SK-N-SH (cell line): ENCODE results near the gene TRMT112. TPM values are rescaled to one million over a fixed set of nuclear protein-coding genes. Genes with fewer than 3 reads are reported as not detected.

Experiments used
- CTCF ChIA-PET: fragments of 300-600, 350-600 bp; formaldehyde crosslinking; extraction: SDS; loops from one replicate; lab custom pipeline; 2021; lab: Yijun Ruan, JAX
- POLR2A ChIA-PET: fragments of 350-600 bp; sonication (Branson Sonifier 250); formaldehyde crosslinking; extraction: SDS; loops from one replicate; lab custom pipeline; 2020; ENCODE audit warnings: antibody characterized with exemption, inconsistent platforms; lab: Yijun Ruan, JAX
- DNase-seq: peaks from one replicate; pipeline ENCODE4 v3.0.0; 2012
- H2AFZ ChIP-seq: fragments of 200-600 bp; sonication (generic); 2 replicates; pipeline ENCODE4 v1.8.1; 2016; ENCODE audit warnings: antibody characterized with exemption, mild to moderate bottlenecking, low read depth
- H3F3A ChIP-seq: fragments of 200-600 bp; sonication (generic); replicated peaks from 2 replicates; pipeline ENCODE3; 2016; ENCODE audit warnings: antibody characterized with exemption, mild to moderate bottlenecking; ENCODE audit not compliant: insufficient read depth
- H3K27ac ChIP-seq, 2 experiments: fragments of 200-500 bp in 1 of 2; fragments of 200-600 bp in 1 of 2; sonication (Bioruptor generic) in 1 of 2; sonication (generic), shearing (Covaris generic) in 1 of 2; 2 replicates each; pipeline versions ENCODE4 v1.5.1 to v1.6.1; 2014 to 2016; ENCODE audit warnings: low read depth in 2 of 2, inconsistent platforms in 1 of 2, low read length in 1 of 2, mild to moderate bottlenecking in 1 of 2, mixed read lengths in 1 of 2
- H3K27me3 ChIP-seq: fragments of 200-600 bp; sonication (generic), shearing (Covaris generic); 2 replicates; pipeline ENCODE4 v1.6.1; 2016; ENCODE audit warnings: mixed run types; ENCODE audit not compliant: insufficient read depth
- H3K36me3 ChIP-seq, 2 experiments: fragments of 200-500 bp in 1 of 2; fragments of 200-600 bp in 1 of 2; sonication (Bioruptor generic) in 1 of 2; sonication (generic) in 1 of 2; replicated peaks in 1 of 2; 2 replicates each; pipeline versions ENCODE3 to v1.5.1; 2014 to 2016; ENCODE audit warnings: low read length in 1 of 2, mild to moderate bottlenecking in 1 of 2; ENCODE audit not compliant: insufficient read depth in 2 of 2, control insufficient read depth in 1 of 2
- H3K4me1 ChIP-seq, 2 experiments: fragments of 200-500 bp in 1 of 2; fragments of 200-600 bp in 1 of 2; sonication (Bioruptor generic) in 1 of 2; sonication (generic), shearing (Covaris generic) in 1 of 2; 2 replicates each; pipeline versions ENCODE4 v1.5.1 to v1.6.1; 2014 to 2016; ENCODE audit warnings: low read depth in 1 of 2, low read length in 1 of 2, mixed run types in 1 of 2; ENCODE audit not compliant: insufficient read depth in 2 of 2, control insufficient read depth in 1 of 2
- H3K4me2 ChIP-seq: fragments of 200-600 bp; sonication (generic), shearing (Covaris generic); 2 replicates; pipeline ENCODE4 v1.6.1; 2017; ENCODE audit warnings: mixed run types
- H3K4me3 ChIP-seq, 2 experiments: fragments of 200-500 bp in 1 of 2; fragments of 200-600 bp in 1 of 2; sonication (Bioruptor generic) in 1 of 2; sonication (generic), shearing (Covaris generic) in 1 of 2; 2 replicates each; pipeline versions ENCODE4 v1.5.1 to v1.8.1; 2014 to 2016; ENCODE audit warnings: low read depth in 2 of 2, inconsistent platforms in 1 of 2, low read length in 1 of 2, mild to moderate bottlenecking in 1 of 2, mixed read lengths in 1 of 2, moderate library complexity in 1 of 2
- H3K79me2 ChIP-seq: fragments of 200-600 bp; sonication (generic); 2 replicates; pipeline ENCODE4 v1.8.1; 2017; ENCODE audit warnings: mild to moderate bottlenecking; ENCODE audit not compliant: insufficient read depth
- H3K9ac ChIP-seq: fragments of 200-600 bp; sonication (generic); 2 replicates; pipeline ENCODE4 v1.6.1; 2017; ENCODE audit warnings: mixed run types
- H3K9me2 ChIP-seq: fragments of 200-600 bp; sonication (generic); 2 replicates; pipeline ENCODE4 v1.6.1; 2017; ENCODE audit warnings: mixed run types
- H3K9me3 ChIP-seq: fragments of 200-600 bp; sonication (generic); 2 replicates; pipeline ENCODE4 v1.6.1; 2017; ENCODE audit warnings: mixed run types, mild to moderate bottlenecking, moderate library complexity
- H4K20me1 ChIP-seq: fragments of 200-600 bp; sonication (generic); 2 replicates; pipeline ENCODE4 v1.6.1; 2017; ENCODE audit warnings: mild to moderate bottlenecking, mixed run types; ENCODE audit not compliant: insufficient read depth
- CHD2 ChIP-seq: fragments of 150-350 bp; IDR thresholded peaks from 2 replicates; pipeline ENCODE4 v1.6.1; 2018; ENCODE audit warnings: low read length; ENCODE audit not compliant: partially characterized antibody
- ELF1 ChIP-seq: IDR thresholded peaks from 2 replicates; pipeline ENCODE4 v1.4.0; 2012
- EP300 ChIP-seq, 2 experiments: IDR thresholded peaks; 2 replicates each; pipeline versions ENCODE4 v1.4.0 to v1.6.1; 2012; ENCODE audit warnings: borderline replicate concordance in 1 of 2, low read depth in 1 of 2, low read length in 1 of 2
- FOXJ3 ChIP-seq: sonication (generic); formaldehyde crosslinking; IDR thresholded peaks from 2 replicates; pipeline ENCODE4 v1.5.1; 2020; ENCODE audit warnings: mild to moderate bottlenecking, missing genetic modification reagents
- FOXM1 ChIP-seq: IDR thresholded peaks from 2 replicates; pipeline ENCODE4 v1.4.0; 2012; ENCODE audit warnings: low read depth, mild to moderate bottlenecking
- GABPA ChIP-seq: IDR thresholded peaks from 2 replicates; pipeline ENCODE4 v1.4.0; 2012; ENCODE audit warnings: low read depth, mild to moderate bottlenecking
- GATA2 ChIP-seq: sonication (generic); formaldehyde crosslinking; IDR thresholded peaks from 2 replicates; pipeline ENCODE4 v1.5.0; 2020; ENCODE audit warnings: mild to moderate bottlenecking, missing genetic modification reagents
- MEF2A ChIP-seq: IDR thresholded peaks from 2 replicates; pipeline ENCODE4 v1.4.0; 2012; ENCODE audit warnings: low read depth, borderline replicate concordance
- MXI1 ChIP-seq: IDR thresholded peaks from 2 replicates; pipeline ENCODE4 v1.6.1; 2012; ENCODE audit warnings: mild to moderate bottlenecking, low read depth, low read length, improper control_type of control experiment
- NFIC ChIP-seq: IDR thresholded peaks from 2 replicates; pipeline ENCODE4 v1.4.0; 2012; ENCODE audit warnings: borderline replicate concordance
- POLR2AphosphoS5 ChIP-seq: IDR thresholded peaks from 2 replicates; pipeline ENCODE4 v1.6.1; 2012; ENCODE audit warnings: low read depth, low read length
- RCOR1 ChIP-seq: fragments of 150-350 bp; IDR thresholded peaks from 2 replicates; pipeline ENCODE4 v1.6.1; 2017; ENCODE audit warnings: antibody characterized with exemption, low read length
- RFX5 ChIP-seq: IDR thresholded peaks from 2 replicates; pipeline ENCODE4 v1.6.1; 2012; ENCODE audit warnings: mild to moderate bottlenecking, improper control_type of control experiment, low read length
- SMC3 ChIP-seq: IDR thresholded peaks from 2 replicates; pipeline ENCODE4 v1.6.1; 2012; ENCODE audit warnings: low read depth, low read length, improper control_type of control experiment
- TAF1 ChIP-seq: IDR thresholded peaks from 2 replicates; pipeline ENCODE4 v1.6.1; 2012; ENCODE audit warnings: low read depth, mild to moderate bottlenecking, low read length, moderate library complexity, borderline replicate concordance
- WGBS: methylation state at CpG from one replicate; pipeline ENCODE4 v1.1.6; 2017; ENCODE audit warnings: low lambda C conversion rate; 5-methylcytosine and 5-hydroxymethylcytosine counted together
- polyA plus RNA-seq, 3 experiments: library from polyadenylated mRNA; depleted of rRNA; stranded (reverse); fragments of >200 nt; gene quantifications; 2 replicates each; pipeline ENCODE4 v1.2.3, GENCODE V29; 2012
- TF ChIP-seq, protein P1 (sequence below): fragments of 150-350 bp; IDR thresholded peaks from 2 replicates; pipeline ENCODE4 v1.6.1; 2016; ENCODE audit warnings: mild to moderate bottlenecking, low read depth, low read length
- TF ChIP-seq, protein P2 (sequence below): IDR thresholded peaks from 2 replicates; pipeline ENCODE4 v1.4.0; 2012; ENCODE audit warnings: low read depth, borderline replicate concordance
- TF ChIP-seq, protein P3 (sequence below): fragments of 150-350 bp; IDR thresholded peaks from 2 replicates; pipeline ENCODE4 v1.6.1; 2017; ENCODE audit warnings: antibody characterized with exemption, low read length, low read depth, borderline replicate concordance
- TF ChIP-seq, protein P4 (sequence below): IDR thresholded peaks from 2 replicates; pipeline ENCODE4 v1.4.0; 2012; ENCODE audit warnings: low read depth
- TF ChIP-seq, protein P5 (sequence below): fragments of 200-600 bp; sonication (generic); IDR thresholded peaks from 2 replicates; pipeline ENCODE4 v1.6.1; 2017; ENCODE audit warnings: antibody characterized with exemption, mild to moderate bottlenecking, moderate library complexity

TRMT112 gene
- polyA plus RNA-seq, 1 of the 3 experiments (the other 2 are of a cell fraction), result 699 TPM

DNA sequence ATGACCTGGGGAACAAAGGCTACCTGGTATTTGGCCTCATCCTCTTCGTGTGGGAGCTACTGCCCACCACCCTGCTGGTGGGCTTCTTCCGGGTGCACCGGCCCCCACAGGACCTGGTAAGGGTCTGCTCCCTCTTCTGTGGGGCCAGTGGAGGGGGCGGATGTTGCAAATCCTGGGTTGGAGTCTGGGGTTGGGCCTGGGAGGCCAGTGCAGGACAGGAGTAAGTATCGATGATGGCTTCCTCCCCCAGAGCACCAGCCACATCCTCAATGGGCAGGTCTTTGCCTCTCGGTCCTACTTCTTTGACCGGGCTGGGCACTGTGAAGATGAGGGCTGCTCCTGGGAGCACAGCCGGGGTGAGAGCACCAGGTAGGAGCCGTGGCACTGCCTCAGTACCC, 29.0 kb downstream of the TRMT112 start:
- Histone ChIP-seq H4K20me1 (no peaks in the 10 kb centered on the region), H3K27me3 (peaks cover 15% of the 10 kb centered on the region; the same call in 1 of the 2 replicates), H2AFZ (no peak overlapping the region), H3K27ac (no peak overlapping the region), H3F3A (peaks cover 16% of the 10 kb centered on the region), H3K36me3 (no peaks in the 10 kb centered on the region), H3K4me1 (peaks cover 8 to 30% of the 10 kb centered on the region in 2 experiments; a peak in 2 of 4 replicates), H3K9ac (no peak overlapping the region), H3K79me2 (peaks cover 18% of the 10 kb centered on the region), H3K4me2 (no peak overlapping the region), H3K4me3 (no peak overlapping the region), H3K9me2 (no peaks in the 10 kb centered on the region), H3K9me3 (no peaks in the 10 kb centered on the region)
- TF ChIP-seq FOXM1 (no peak), CHD2 (no peak)
- 79% methylated on average over 3 of the region's 9 CpGs for WGBS
- no peak for DNase-seq
- ChIA-PET CTCF (interaction anchor here (2.2 to 12.2 kb wide), 3 partner anchors 15 to 29 kb away, joined by 7 to 196 read pairs (median 43); partner anchors contain the start of genes CATSPERZ, ESRRA, PRDX5 and TRMT112), POLR2A (no interaction called here)

DNA sequence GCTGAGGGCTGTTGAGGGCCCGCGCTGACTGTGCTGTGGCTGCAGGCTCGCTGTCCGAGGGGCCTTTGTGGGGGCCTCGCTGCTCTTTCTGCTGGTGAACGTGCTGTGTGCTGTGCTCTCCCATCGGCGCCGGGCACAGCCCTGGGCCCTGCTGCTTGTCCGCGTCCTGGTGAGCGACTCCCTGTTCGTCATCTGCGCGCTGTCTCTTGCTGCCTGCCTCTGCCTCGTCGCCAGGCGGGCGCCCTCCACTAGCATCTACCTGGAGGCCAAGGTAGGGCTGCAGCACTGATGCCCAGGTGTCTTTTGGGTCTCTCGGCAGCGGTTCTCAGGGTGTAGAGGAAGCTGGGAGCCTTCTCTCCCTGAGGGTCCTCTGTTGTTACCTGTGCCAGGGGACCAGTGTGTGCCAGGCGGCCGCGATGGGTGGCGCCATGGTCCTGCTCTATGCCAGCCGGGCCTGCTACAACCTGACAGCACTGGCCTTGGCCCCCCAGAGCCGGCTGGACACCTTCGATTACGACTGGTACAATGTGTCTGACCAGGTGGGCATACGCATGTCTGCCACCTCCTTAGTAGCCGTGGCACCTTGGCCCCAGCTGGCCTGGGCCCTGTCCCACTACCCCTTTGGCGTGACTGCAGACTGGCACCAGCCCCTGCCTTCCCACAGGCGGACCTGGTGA, 29.5 kb downstream of the TRMT112 start:
- Histone ChIP-seq H3K9ac (no peak overlapping the region), H4K20me1 (no peaks in the 10 kb centered on the region), H3K4me2 (no peak overlapping the region; the same call in 1 of the 2 replicates), H3K9me3 (no peaks in the 10 kb centered on the region), H3K79me2 (peaks cover 23% of the 10 kb centered on the region), H3K27ac (no peak overlapping the region), H3K27me3 (peaks cover 15% of the 10 kb centered on the region; the same call in 1 of the 2 replicates), H3F3A (peaks cover 16% of the 10 kb centered on the region), H3K4me3 (no peak overlapping the region), H3K9me2 (no peaks in the 10 kb centered on the region), H3K36me3 (peaks cover 0 to 2% of the 10 kb centered on the region in 2 experiments), H3K4me1 (peaks cover 8 to 32% of the 10 kb centered on the region in 2 experiments; a peak in 2 of 4 replicates), H2AFZ (no peak overlapping the region)
- DNase-seq, result no peak
- 96% methylated on average over 21 of the region's 33 CpGs for WGBS
- POLR2A ChIA-PET, result no interaction called here
- CTCF ChIA-PET, result interaction anchor here (1.0 to 12.2 kb wide), 5 partner anchors 16 to 67 kb away, joined by 3 to 196 read pairs (median 7); partner anchors contain the start of genes CATSPERZ, ESRRA, PRDX5 and TRMT112
- TF ChIP-seq SMC3, result no peak
- TF ChIP-seq RFX5, result no peak
- TF ChIP-seq, protein P1, sequence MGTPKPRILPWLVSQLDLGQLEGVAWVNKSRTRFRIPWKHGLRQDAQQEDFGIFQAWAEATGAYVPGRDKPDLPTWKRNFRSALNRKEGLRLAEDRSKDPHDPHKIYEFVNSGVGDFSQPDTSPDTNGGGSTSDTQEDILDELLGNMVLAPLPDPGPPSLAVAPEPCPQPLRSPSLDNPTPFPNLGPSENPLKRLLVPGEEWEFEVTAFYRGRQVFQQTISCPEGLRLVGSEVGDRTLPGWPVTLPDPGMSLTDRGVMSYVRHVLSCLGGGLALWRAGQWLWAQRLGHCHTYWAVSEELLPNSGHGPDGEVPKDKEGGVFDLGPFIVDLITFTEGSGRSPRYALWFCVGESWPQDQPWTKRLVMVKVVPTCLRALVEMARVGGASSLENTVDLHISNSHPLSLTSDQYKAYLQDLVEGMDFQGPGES, result no peak
- no peak for TF ChIP-seq ELF1
- TF ChIP-seq GABPA, result no peak
- TF ChIP-seq, protein P2, sequence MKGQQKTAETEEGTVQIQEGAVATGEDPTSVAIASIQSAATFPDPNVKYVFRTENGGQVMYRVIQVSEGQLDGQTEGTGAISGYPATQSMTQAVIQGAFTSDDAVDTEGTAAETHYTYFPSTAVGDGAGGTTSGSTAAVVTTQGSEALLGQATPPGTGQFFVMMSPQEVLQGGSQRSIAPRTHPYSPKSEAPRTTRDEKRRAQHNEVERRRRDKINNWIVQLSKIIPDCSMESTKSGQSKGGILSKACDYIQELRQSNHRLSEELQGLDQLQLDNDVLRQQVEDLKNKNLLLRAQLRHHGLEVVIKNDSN, result no peak
- TF ChIP-seq, protein P3, sequence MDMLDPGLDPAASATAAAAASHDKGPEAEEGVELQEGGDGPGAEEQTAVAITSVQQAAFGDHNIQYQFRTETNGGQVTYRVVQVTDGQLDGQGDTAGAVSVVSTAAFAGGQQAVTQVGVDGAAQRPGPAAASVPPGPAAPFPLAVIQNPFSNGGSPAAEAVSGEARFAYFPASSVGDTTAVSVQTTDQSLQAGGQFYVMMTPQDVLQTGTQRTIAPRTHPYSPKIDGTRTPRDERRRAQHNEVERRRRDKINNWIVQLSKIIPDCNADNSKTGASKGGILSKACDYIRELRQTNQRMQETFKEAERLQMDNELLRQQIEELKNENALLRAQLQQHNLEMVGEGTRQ, result no peak
- TF ChIP-seq EP300 (IDR thresholded peaks at IDR 0.05; ENCODE audit: borderline replicate concordance in 1 of 2, low read depth in 1 of 2, low read length in 1 of 2), result no peak
- no peak for TF ChIP-seq GATA2 (CRISPR knock-in tag)
- no peak for TF ChIP-seq NFIC
- TF ChIP-seq, protein P4, sequence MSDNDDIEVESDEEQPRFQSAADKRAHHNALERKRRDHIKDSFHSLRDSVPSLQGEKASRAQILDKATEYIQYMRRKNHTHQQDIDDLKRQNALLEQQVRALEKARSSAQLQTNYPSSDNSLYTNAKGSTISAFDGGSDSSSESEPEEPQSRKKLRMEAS, result no peak
- no peak for TF ChIP-seq MEF2A
- no peak for TF ChIP-seq TAF1
- no peak for TF ChIP-seq CHD2
- no peak for TF ChIP-seq POLR2AphosphoS5
- TF ChIP-seq, protein P5, sequence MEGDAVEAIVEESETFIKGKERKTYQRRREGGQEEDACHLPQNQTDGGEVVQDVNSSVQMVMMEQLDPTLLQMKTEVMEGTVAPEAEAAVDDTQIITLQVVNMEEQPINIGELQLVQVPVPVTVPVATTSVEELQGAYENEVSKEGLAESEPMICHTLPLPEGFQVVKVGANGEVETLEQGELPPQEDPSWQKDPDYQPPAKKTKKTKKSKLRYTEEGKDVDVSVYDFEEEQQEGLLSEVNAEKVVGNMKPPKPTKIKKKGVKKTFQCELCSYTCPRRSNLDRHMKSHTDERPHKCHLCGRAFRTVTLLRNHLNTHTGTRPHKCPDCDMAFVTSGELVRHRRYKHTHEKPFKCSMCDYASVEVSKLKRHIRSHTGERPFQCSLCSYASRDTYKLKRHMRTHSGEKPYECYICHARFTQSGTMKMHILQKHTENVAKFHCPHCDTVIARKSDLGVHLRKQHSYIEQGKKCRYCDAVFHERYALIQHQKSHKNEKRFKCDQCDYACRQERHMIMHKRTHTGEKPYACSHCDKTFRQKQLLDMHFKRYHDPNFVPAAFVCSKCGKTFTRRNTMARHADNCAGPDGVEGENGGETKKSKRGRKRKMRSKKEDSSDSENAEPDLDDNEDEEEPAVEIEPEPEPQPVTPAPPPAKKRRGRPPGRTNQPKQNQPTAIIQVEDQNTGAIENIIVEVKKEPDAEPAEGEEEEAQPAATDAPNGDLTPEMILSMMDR, result no peak
- TF ChIP-seq RCOR1, result no peak
- no peak for TF ChIP-seq MXI1
- no peak for TF ChIP-seq FOXJ3 (CRISPR knock-in tag)
